Esophagus squamous epithelium (tissue), 4 donors: ENCODE results near the gene NHS.

Experiments used
- POLR2A ChIP-seq, 4 donors: fragments of 450-650 bp; IDR thresholded peaks; one replicate each; pipeline ENCODE4 v1.6.1; 2017; ENCODE audit warnings: antibody characterized with exemption in 4 of 4, mild to moderate bottlenecking in 4 of 4, moderate library complexity in 3 of 4
- TF ChIP-seq, protein P1 (sequence below), 6 experiments: fragments of 450-650 bp in 4 of 6; fragments of 200-600 bp in 2 of 6; sonication (generic) in 2 of 6; IDR thresholded peaks; one replicate each; pipeline ENCODE4 v1.5.1; 2016 to 2019; ENCODE audit warnings: antibody characterized with exemption in 6 of 6, mild to moderate bottlenecking in 4 of 6, moderate library complexity in 4 of 6

DNA sequence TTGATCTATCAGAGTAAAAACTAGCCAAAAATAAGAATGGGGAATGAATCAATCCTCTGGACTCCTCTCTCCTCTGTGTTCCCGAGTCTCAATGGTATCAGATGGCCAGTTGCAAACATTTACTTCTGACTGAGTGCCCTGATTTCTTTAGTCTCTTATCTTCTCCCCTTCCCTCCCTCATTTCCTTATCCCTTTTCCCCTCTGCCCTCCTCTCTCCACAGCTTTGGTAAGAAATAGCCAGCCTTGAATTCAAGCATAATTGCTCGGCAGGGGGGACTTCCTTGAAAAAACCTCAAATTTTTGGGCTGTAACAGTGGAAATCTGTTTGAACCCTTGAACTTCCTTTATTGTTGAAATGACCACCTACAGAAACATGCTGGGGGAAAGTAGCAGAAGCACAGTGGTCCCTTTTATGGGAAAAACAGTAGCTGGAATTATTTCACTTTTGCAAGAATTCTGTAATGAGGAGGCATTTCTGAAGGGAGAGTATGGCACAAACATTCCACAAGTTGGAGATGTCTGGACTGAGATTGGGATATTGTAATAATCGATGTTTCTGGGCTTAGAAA, 40.3 kb downstream of the NHS start:
- TF ChIP-seq, protein P1, sequence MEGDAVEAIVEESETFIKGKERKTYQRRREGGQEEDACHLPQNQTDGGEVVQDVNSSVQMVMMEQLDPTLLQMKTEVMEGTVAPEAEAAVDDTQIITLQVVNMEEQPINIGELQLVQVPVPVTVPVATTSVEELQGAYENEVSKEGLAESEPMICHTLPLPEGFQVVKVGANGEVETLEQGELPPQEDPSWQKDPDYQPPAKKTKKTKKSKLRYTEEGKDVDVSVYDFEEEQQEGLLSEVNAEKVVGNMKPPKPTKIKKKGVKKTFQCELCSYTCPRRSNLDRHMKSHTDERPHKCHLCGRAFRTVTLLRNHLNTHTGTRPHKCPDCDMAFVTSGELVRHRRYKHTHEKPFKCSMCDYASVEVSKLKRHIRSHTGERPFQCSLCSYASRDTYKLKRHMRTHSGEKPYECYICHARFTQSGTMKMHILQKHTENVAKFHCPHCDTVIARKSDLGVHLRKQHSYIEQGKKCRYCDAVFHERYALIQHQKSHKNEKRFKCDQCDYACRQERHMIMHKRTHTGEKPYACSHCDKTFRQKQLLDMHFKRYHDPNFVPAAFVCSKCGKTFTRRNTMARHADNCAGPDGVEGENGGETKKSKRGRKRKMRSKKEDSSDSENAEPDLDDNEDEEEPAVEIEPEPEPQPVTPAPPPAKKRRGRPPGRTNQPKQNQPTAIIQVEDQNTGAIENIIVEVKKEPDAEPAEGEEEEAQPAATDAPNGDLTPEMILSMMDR (IDR thresholded peaks at IDR 0.05): no peak
- no peak for TF ChIP-seq POLR2A (IDR thresholded peaks at IDR 0.05)
